ENCODE data around the gene VAC14.
A peak's percentile ranks its signal among the peaks of the same experiment; 100 is the strongest.
"Not testable (repeated sequence)": the region's sequence is repeated elsewhere in the genome, so short reads cannot be mapped to it uniquely, and the experiment has no call there.

VAC14 gene

GRCh38 chr16:70800781-70801480 is at the start of gene VAC14:
TSS of gene VAC14 (minus strand) at chr16:70801158. CDS start at chr16:70800900, 258 bp downstream.
- Histone ChIP-seq H3K27ac (ENCODE audit: low read depth, low read length) (no peak within 1 kb of the TSS), H3K4me3 (ENCODE audit: low read depth in 1 of 2, low read length in 2 of 2) (peak within 1 kb of the TSS; percentile 95 to 98), H3K36me3 (ENCODE audit: control insufficient read depth in 1 of 2, insufficient read depth in 2 of 2, low read length in 2 of 2) (no peaks in the 10 kb centered on the region), H3K9ac (ENCODE audit: low read depth in 1 of 2, low read length in 2 of 2) (peak within 1 kb of the TSS; percentile 71 to 91), H3K4me1 (ENCODE audit: control insufficient read depth in 1 of 2, insufficient read depth in 2 of 2, low read length in 2 of 2) (peaks cover 12 to 22% of the 10 kb centered on the region in 2 donors), H3K27me3 (ENCODE audit: control insufficient read depth in 1 of 2, insufficient read depth in 2 of 2, low read length in 2 of 2) (no peaks in the 10 kb centered on the region), H3K9me3 (ENCODE audit: control insufficient read depth in 1 of 2, low read length in 2 of 2) (peaks cover 0 to 3% of the 10 kb centered on the region in 2 donors)

- not testable (repeated sequence) for H3K4me3 ChIP-seq (ENCODE audit: low read depth in 1 of 2, low read length in 2 of 2); H3K9ac ChIP-seq (ENCODE audit: low read depth in 1 of 2, low read length in 2 of 2); H3K4me1 ChIP-seq (ENCODE audit: control insufficient read depth in 1 of 2, insufficient read depth in 2 of 2, low read length in 2 of 2); H3K9me3 ChIP-seq (ENCODE audit: control insufficient read depth in 1 of 2, low read length in 2 of 2); H3K36me3 ChIP-seq (ENCODE audit: control insufficient read depth in 1 of 2, insufficient read depth in 2 of 2, low read length in 2 of 2); H3K27ac ChIP-seq (ENCODE audit: low read depth, low read length); H3K27me3 ChIP-seq (ENCODE audit: control insufficient read depth in 1 of 2, insufficient read depth in 2 of 2, low read length in 2 of 2)
These were observed 22.6 kb upstream of the VAC14 start for GRCh38 chr16:70823498-70824118.

GRCh38 chr16:70822734-70823133 is 21.8 kb upstream of the VAC14 start:
- not testable (repeated sequence) for H3K4me3 ChIP-seq (ENCODE audit: low read depth in 1 of 2, low read length in 2 of 2); H3K4me1 ChIP-seq (ENCODE audit: control insufficient read depth in 1 of 2, insufficient read depth in 2 of 2, low read length in 2 of 2); H3K9me3 ChIP-seq (ENCODE audit: control insufficient read depth in 1 of 2, low read length in 2 of 2); H3K36me3 ChIP-seq (ENCODE audit: control insufficient read depth in 1 of 2, insufficient read depth in 2 of 2, low read length in 2 of 2); H3K9ac ChIP-seq (ENCODE audit: low read depth in 1 of 2, low read length in 2 of 2); H3K27me3 ChIP-seq (ENCODE audit: control insufficient read depth in 1 of 2, insufficient read depth in 2 of 2, low read length in 2 of 2); H3K27ac ChIP-seq (ENCODE audit: low read depth, low read length)

- not testable (repeated sequence) for H3K36me3 ChIP-seq (ENCODE audit: control insufficient read depth in 1 of 2, insufficient read depth in 2 of 2, low read length in 2 of 2); H3K4me3 ChIP-seq (ENCODE audit: low read depth in 1 of 2, low read length in 2 of 2); H3K27ac ChIP-seq (ENCODE audit: low read depth, low read length); H3K9ac ChIP-seq (ENCODE audit: low read depth in 1 of 2, low read length in 2 of 2); H3K9me3 ChIP-seq (ENCODE audit: control insufficient read depth in 1 of 2, low read length in 2 of 2); H3K4me1 ChIP-seq (ENCODE audit: control insufficient read depth in 1 of 2, insufficient read depth in 2 of 2, low read length in 2 of 2); H3K27me3 ChIP-seq (ENCODE audit: control insufficient read depth in 1 of 2, insufficient read depth in 2 of 2, low read length in 2 of 2)
These were observed 17.1 kb upstream of the VAC14 start for GRCh38 chr16:70818088-70818487.

GRCh38 chr16:70809392-70810060 is 8.6 kb upstream of the VAC14 start:
- Histone ChIP-seq H3K36me3 (ENCODE audit: control insufficient read depth in 1 of 2, insufficient read depth in 2 of 2, low read length in 2 of 2) (no peaks in the 10 kb centered on the region), H3K9ac (ENCODE audit: low read depth in 1 of 2, low read length in 2 of 2) (no peak overlapping the region), H3K27ac (ENCODE audit: low read depth, low read length) (no peak overlapping the region), H3K9me3 (ENCODE audit: control insufficient read depth in 1 of 2, low read length in 2 of 2) (no peaks in the 10 kb centered on the region), H3K27me3 (ENCODE audit: control insufficient read depth in 1 of 2, insufficient read depth in 2 of 2, low read length in 2 of 2) (peaks cover 0 to 7% of the 10 kb centered on the region in 2 donors), H3K4me1 (ENCODE audit: control insufficient read depth in 1 of 2, insufficient read depth in 2 of 2, low read length in 2 of 2) (no peaks in the 10 kb centered on the region), H3K4me3 (ENCODE audit: low read depth in 1 of 2, low read length in 2 of 2) (no peak overlapping the region)

GRCh38 chr16:70808371-70808770 is 7.4 kb upstream of the VAC14 start:
- H3K27me3 ChIP-seq (ENCODE audit: control insufficient read depth in 1 of 2, insufficient read depth in 2 of 2, low read length in 2 of 2) = peaks cover 0 to 7% of the 10 kb centered on the region in 2 donors
- no peaks in the 10 kb centered on the region for H3K4me1 ChIP-seq (ENCODE audit: control insufficient read depth in 1 of 2, insufficient read depth in 2 of 2, low read length in 2 of 2)

GRCh38 chr16:70805787-70806186 is 4.8 kb upstream of the VAC14 start:
- Histone ChIP-seq H3K27ac (ENCODE audit: low read depth, low read length) (no peak overlapping the region), H3K4me1 (ENCODE audit: control insufficient read depth in 1 of 2, insufficient read depth in 2 of 2, low read length in 2 of 2) (peaks cover 0 to 3% of the 10 kb centered on the region in 2 donors), H3K36me3 (ENCODE audit: control insufficient read depth in 1 of 2, insufficient read depth in 2 of 2, low read length in 2 of 2) (no peaks in the 10 kb centered on the region), H3K4me3 (ENCODE audit: low read depth in 1 of 2, low read length in 2 of 2) (no peak overlapping the region), H3K9me3 (ENCODE audit: control insufficient read depth in 1 of 2, low read length in 2 of 2) (peaks cover 0 to 3% of the 10 kb centered on the region in 2 donors), H3K27me3 (ENCODE audit: control insufficient read depth in 1 of 2, insufficient read depth in 2 of 2, low read length in 2 of 2) (peaks cover 0 to 7% of the 10 kb centered on the region in 2 donors), H3K9ac (ENCODE audit: low read depth in 1 of 2, low read length in 2 of 2) (no peak overlapping the region)

More at GRCh38 chr16:70808371-70808770, 7.4 kb upstream of the VAC14 start:
- H3K36me3 ChIP-seq (ENCODE audit: control insufficient read depth in 1 of 2, insufficient read depth in 2 of 2, low read length in 2 of 2) = no peaks in the 10 kb centered on the region
- H3K4me3 ChIP-seq (ENCODE audit: low read depth in 1 of 2, low read length in 2 of 2) = no peak overlapping the region
- no peak overlapping the region for H3K9ac ChIP-seq (ENCODE audit: low read depth in 1 of 2, low read length in 2 of 2)
- H3K9me3 ChIP-seq (ENCODE audit: control insufficient read depth in 1 of 2, low read length in 2 of 2) = peaks cover 0 to 3% of the 10 kb centered on the region in 2 donors
- H3K27ac ChIP-seq (ENCODE audit: low read depth, low read length) = no peak overlapping the region

GRCh38 chr16:70805380-70805779 is 4.4 kb upstream of the VAC14 start:
- H3K27ac ChIP-seq (ENCODE audit: low read depth, low read length) = no peak overlapping the region
- no peak overlapping the region for H3K9ac ChIP-seq (ENCODE audit: low read depth in 1 of 2, low read length in 2 of 2)
- peaks cover 0 to 3% of the 10 kb centered on the region in 2 donors for H3K9me3 ChIP-seq (ENCODE audit: control insufficient read depth in 1 of 2, low read length in 2 of 2)
- H3K4me1 ChIP-seq (ENCODE audit: control insufficient read depth in 1 of 2, insufficient read depth in 2 of 2, low read length in 2 of 2) = peaks cover 1 to 5% of the 10 kb centered on the region in 2 donors
- H3K27me3 ChIP-seq (ENCODE audit: control insufficient read depth in 1 of 2, insufficient read depth in 2 of 2, low read length in 2 of 2) = peaks cover 0 to 7% of the 10 kb centered on the region in 2 donors
- no peaks in the 10 kb centered on the region for H3K36me3 ChIP-seq (ENCODE audit: control insufficient read depth in 1 of 2, insufficient read depth in 2 of 2, low read length in 2 of 2)
- no peak overlapping the region for H3K4me3 ChIP-seq (ENCODE audit: low read depth in 1 of 2, low read length in 2 of 2)

GRCh38 chr16:70804734-70805169 is 3.8 kb upstream of the VAC14 start:
- peaks cover 0 to 7% of the 10 kb centered on the region in 2 donors for H3K27me3 ChIP-seq (ENCODE audit: control insufficient read depth in 1 of 2, insufficient read depth in 2 of 2, low read length in 2 of 2)
- H3K9ac ChIP-seq (ENCODE audit: low read depth in 1 of 2, low read length in 2 of 2) = no peak overlapping the region
- peaks cover 5 to 12% of the 10 kb centered on the region in 2 donors for H3K4me1 ChIP-seq (ENCODE audit: control insufficient read depth in 1 of 2, insufficient read depth in 2 of 2, low read length in 2 of 2)
- H3K9me3 ChIP-seq (ENCODE audit: control insufficient read depth in 1 of 2, low read length in 2 of 2) = peaks cover 0 to 3% of the 10 kb centered on the region in 2 donors
- H3K4me3 ChIP-seq (ENCODE audit: low read depth in 1 of 2, low read length in 2 of 2) = no peak overlapping the region
- no peaks in the 10 kb centered on the region for H3K36me3 ChIP-seq (ENCODE audit: control insufficient read depth in 1 of 2, insufficient read depth in 2 of 2, low read length in 2 of 2)
- no peak overlapping the region for H3K27ac ChIP-seq (ENCODE audit: low read depth, low read length)

GRCh38 chr16:70804153-70804733 is 3.3 kb upstream of the VAC14 start:
- Histone ChIP-seq H3K9me3 (ENCODE audit: control insufficient read depth in 1 of 2, low read length in 2 of 2) (peaks cover 0 to 3% of the 10 kb centered on the region in 2 donors), H3K4me3 (ENCODE audit: low read depth in 1 of 2, low read length in 2 of 2) (no peak overlapping the region), H3K4me1 (ENCODE audit: control insufficient read depth in 1 of 2, insufficient read depth in 2 of 2, low read length in 2 of 2) (peaks cover 8 to 17% of the 10 kb centered on the region in 2 donors), H3K27ac (ENCODE audit: low read depth, low read length) (no peak overlapping the region), H3K27me3 (ENCODE audit: control insufficient read depth in 1 of 2, insufficient read depth in 2 of 2, low read length in 2 of 2) (peaks cover 0 to 7% of the 10 kb centered on the region in 2 donors), H3K36me3 (ENCODE audit: control insufficient read depth in 1 of 2, insufficient read depth in 2 of 2, low read length in 2 of 2) (no peaks in the 10 kb centered on the region), H3K9ac (ENCODE audit: low read depth in 1 of 2, low read length in 2 of 2) (no peak overlapping the region)
